NCI-H1048 (cell line): Measurements from ENCODE around the gene HOXD12.
A peak's percentile ranks its signal among the peaks of the same experiment; 100 is the strongest.

Experiments used
- DNase-seq: peaks from one replicate; lab custom pipeline; 2025; lab: John Stamatoyannopoulos, UW

Gene HOXD12, protein sequence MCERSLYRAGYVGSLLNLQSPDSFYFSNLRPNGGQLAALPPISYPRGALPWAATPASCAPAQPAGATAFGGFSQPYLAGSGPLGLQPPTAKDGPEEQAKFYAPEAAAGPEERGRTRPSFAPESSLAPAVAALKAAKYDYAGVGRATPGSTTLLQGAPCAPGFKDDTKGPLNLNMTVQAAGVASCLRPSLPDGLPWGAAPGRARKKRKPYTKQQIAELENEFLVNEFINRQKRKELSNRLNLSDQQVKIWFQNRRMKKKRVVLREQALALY

GRCh38 chr2:176099728-176100546 lies at the start of gene HOXD12:
TSS of gene HOXD12 (plus strand) at chr2:176099795. CDS start at chr2:176099802, 7 bp downstream.
- DNase-seq = no peak

GRCh38 chr2:176056406-176056805 lies 43.2 kb upstream of the HOXD12 start:
- DNase-seq = no peak

DNA sequence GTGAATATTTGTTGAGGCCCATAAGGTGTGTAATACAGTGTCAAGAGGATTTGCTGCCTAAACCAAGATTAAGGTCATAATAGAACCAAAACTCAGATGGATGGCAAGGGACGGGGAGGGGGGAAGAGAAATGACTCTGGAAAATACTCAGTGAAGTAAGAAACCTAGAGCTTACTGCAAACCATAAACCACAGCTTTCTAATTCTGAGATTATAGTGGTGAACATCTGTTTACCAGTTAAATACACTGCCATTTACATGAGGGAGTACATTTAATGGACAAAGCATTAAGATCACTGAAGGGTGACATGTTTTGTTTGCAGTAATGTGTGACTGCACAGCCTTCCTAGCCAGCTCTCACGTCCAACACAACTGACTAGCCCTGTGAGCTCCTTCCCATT lies 35.6 kb upstream of the HOXD12 start:
- no peak for DNase-seq

GRCh38 chr2:176066645-176067588 lies 32.7 kb upstream of the HOXD12 start:
- DNase-seq = no peak

DNA sequence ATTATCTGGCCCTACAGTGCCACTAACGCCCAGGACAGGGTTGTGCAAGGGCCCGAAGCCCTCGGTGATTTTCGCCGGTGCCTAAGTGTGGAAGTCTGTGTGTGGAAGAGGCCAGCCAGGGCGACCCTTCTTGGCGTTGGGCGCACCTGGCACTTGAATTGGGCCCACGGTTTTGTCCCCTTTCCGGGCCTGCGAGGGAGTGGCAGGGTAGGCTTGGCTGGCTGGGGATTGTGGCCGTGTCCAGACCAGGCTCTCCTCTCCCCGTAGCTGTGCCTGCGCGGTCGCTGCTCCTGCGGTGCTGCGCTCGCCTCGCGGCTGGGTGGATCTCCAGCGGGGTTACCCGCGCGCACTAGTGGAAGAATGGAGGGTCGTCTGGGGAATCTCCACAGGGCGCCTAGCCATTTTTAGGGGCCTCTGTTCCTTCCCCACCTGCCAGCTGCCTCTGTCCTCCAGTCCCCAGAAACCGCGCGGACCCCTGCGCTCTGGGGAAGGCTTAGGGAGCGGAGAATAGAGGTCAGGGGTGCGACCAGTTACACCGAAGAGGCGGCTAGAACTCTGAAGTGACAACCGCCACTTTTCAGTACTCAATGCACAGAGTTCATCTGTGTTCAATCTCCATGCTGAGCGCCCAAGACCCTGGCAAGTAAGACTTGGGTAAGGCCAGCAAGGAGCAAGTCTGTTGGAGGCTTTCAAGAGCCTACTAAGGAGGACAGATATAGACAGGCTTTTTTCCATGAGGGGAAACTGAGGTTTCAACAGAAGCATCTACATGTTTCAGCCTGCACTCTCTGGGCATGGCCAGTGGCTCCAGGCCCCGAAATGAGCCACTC lies 31.8 kb upstream of the HOXD12 start:
- DNase-seq = no peak

- no peak for DNase-seq
These were observed 31.2 kb upstream of the HOXD12 start for GRCh38 chr2:176068419-176068832.

GRCh38 chr2:176071330-176072291 lies 28.0 kb upstream of the HOXD12 start:
- DNase-seq = no peak

- no peak for DNase-seq
These were observed 27.3 kb upstream of the HOXD12 start for GRCh38 chr2:176072292-176072669.

- DNase-seq = no peak
These were observed 26.4 kb upstream of the HOXD12 start for GRCh38 chr2:176072951-176073904.

- no peak for DNase-seq
These were observed 24.6 kb upstream of the HOXD12 start for GRCh38 chr2:176074919-176075425.

- no peak for DNase-seq
These were observed 24.1 kb upstream of the HOXD12 start for GRCh38 chr2:176075481-176075880.

DNA sequence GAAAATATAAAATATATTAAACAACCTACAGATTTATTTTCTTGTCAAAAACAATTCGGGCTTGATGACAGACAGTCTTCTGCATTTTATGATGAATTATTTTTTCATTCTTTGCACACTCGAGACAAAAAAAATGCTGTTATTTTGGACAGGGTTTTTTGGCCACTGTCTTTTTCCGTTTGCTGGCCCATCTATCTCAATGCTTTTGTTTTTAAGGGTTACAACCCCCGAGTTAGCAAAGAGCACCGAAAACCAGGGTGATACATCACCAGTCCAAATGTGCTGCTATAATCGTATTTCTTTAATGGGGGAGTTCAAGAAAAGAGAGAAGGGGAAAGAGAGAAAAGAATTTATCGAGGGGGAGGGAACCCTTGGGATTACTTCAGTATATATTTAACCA lies 23.5 kb upstream of the HOXD12 start:
- DNase-seq = no peak

- no peak for DNase-seq
These were observed 22.8 kb upstream of the HOXD12 start for GRCh38 chr2:176076796-176077195.

DNA sequence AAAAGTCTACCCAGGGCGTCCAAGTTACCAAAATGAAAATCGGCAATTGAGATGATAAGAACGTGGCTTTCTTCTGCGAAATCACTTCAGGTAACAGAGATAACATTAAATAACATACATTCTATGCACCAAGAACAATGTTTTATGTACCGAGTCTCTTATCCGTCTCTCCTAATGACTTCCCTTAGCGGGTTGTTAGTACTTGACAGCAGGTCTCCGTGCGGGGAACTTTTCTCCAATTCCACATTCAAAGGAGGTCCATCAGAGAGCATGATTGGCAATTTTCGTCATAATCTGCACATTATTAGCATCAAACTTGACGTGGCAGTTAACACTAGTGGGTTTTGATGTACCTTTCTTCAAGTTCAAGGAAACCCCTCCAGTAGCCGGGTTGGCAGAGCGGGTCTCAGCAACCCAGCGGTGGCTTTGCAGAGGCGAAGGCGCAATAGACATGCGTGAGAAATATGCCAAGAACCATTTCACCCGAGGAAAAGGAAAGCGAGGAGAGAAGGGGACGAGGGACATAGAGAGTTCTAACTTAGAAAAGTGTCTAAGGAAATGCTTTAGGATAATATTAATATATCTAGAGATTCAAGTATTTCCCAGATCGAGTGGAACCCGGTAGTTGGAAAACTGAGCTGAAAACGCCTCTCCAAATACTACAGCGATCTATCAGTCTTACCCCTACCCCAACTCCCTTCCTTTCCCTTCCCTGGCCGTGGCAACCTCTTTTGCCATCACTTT lies 20.9 kb upstream of the HOXD12 start:
- DNase-seq = no peak

DNA sequence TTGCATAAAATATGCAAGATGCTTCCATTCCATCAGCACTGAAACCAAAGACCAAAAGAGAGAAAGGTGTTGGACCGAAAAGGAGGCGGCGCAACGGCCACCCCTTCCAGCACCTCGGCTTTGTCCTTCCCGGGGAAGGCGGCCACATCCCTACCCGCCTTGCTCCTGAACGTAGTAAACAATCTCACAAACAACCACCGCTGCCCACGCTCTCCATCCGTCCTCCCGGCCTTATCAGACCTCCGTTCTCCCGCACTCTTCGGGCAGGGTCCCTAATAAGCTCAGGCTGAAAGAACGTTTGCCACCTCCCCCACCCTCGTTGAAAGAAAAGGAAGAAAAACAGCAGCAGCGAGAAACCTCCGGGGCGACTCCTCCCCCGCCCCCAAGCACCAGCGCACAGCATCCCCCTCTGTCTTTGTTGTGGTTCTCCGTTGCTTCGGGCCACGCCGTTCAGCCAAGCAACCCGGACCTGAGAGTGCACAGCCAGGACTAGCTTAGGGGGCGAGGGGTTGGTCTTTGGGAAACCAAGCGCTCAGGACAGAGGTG lies 20.2 kb upstream of the HOXD12 start:
- no peak for DNase-seq

DNA sequence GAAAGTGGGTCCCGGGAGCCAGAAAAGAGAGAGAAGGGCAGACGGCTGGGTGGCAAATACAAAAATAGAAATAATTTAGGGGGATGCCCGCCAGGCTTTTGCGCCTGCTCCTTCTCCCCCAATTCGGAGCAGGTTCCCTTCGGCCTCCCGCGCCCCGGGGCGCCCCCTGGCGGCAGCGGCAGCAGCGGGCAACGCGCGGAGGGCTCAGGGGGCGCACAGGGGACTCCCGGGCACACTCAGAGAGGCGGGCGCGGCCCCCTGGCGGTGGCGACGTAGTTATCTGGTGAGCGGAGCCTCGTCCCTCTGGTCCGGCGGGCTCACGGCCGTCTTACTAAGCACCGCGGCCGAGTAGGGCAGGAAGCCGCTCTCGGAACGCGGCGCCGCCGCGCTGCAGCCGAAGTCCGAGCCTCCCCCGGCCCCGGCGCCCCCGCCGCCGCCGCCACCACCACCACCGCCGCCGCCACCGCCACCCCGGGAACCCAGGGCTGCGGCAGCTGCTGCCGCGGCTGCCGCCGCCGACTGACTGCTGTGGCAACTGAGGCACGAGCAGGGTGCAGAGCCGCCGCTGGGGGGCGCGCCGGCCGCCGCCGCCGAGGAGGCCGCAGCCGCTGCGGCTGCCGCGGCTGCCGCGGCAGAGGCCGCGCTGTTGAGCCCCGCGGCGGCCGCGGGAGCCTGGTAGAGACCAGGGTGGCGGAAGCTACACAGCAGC lies 19.6 kb upstream of the HOXD12 start:
- peak; percentile 16 for DNase-seq
